ENCODE measurements around the gene DYNC2LI1.

The DYNC2LI1 gene

GRCh38 chr2:43819491-43820163, 45.8 kb downstream of the DYNC2LI1 start:
- FAIRE-seq: no peak

- FAIRE-seq: no peak
Measured at GRCh38 chr2:43822839-43823238, 49.0 kb downstream of the DYNC2LI1 start.

DNA sequence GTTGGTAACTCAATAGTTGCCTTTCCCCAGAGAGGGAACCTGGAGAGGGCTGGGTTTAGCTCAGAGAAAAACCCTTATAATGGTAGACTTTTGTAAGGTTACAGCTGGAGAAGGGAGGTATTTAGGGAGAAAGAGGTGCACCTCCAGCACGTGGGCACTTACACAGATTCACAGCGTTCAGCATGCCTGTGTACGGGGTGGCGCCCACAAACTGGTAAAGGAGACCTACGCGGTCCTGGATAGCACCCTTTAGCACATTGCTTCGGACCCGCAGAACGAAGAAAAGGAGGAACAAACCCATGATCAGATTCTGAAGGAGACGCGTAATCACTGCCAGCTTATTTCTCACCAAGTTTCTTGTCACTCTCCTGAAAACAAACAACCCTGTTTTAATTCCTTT, 49.9 kb downstream of the DYNC2LI1 start:
- FAIRE-seq: no peak

- no peak for FAIRE-seq
Measured at GRCh38 chr2:43824512-43824911, 50.7 kb downstream of the DYNC2LI1 start.

- no peak for FAIRE-seq
Measured at GRCh38 chr2:43824951-43825493, 51.2 kb downstream of the DYNC2LI1 start.

DNA sequence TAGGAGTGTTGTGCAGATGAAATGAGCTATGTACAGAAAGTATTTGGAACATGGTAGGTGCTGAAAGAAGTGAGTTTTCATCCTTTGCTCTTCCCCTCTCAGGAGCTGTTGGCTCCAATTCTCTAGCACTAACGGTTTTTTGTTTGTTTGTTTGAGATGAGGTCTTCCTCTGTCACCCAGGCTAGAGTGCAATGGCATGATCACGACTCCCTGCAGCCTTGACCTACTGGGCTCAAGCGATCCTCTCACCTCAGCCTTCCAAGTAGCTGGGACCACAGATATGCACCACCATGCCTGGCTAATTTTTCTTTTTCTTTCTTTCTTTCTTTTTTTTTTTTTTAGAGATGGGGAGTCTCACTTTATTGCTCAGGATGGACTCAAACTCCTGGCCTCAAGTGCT, 52.0 kb downstream of the DYNC2LI1 start:
- FAIRE-seq: no peak

DNA sequence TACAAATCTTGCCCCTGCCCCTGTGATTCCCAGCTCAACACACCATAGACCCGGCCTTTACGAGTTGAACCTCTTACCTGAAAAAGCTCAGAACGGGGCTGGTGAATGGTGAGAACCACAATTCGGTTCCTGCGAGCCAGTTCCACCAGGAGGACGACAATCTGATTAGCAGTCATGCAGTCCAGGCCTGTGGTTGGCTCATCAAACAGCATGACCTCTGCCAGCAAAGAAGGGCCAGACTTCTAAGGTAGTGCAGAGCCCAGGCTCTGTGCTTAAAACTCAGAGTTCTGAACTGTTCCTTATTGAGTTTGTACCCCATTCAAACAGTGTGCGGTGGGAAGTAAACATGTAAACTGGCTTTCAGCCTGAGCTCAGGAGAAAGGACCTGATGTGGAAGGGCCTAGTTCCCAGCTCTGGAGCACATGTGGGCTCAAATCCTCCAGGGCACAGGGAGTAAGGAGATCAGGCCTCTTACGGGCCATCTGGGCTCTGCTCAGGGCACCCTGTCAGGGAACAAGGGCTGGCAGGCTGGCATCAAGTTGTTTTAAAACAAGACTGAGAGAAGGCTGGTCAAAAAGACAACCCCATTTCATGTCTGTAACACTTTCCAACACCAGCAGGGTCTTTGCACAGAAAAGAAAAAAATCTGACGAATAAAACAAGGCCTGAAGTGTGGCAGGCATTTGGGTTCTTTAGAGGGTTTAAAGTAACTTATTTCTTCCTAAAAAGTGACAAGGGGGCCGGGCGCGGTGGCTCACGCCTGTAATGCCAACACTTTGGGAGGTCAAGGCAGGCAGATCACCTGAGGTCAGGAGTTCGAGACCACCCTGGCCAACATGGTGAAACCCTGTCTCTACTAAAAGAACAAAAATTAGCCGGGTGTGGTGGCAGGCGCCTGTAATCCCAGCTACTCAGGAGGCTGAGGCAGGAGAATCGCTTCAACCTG, 52.7 kb downstream of the DYNC2LI1 start:
- no peak for FAIRE-seq

GRCh38 chr2:43831543-43832294, 57.9 kb downstream of the DYNC2LI1 start:
- FAIRE-seq: no peak

- no peak for FAIRE-seq
Measured at GRCh38 chr2:43832457-43832856, 58.6 kb downstream of the DYNC2LI1 start.

- no peak for FAIRE-seq
Measured at GRCh38 chr2:43837033-43837432, 63.2 kb downstream of the DYNC2LI1 start.

GRCh38 chr2:43837831-43838559, 64.2 kb downstream of the DYNC2LI1 start:
- FAIRE-seq: no peak

DNA sequence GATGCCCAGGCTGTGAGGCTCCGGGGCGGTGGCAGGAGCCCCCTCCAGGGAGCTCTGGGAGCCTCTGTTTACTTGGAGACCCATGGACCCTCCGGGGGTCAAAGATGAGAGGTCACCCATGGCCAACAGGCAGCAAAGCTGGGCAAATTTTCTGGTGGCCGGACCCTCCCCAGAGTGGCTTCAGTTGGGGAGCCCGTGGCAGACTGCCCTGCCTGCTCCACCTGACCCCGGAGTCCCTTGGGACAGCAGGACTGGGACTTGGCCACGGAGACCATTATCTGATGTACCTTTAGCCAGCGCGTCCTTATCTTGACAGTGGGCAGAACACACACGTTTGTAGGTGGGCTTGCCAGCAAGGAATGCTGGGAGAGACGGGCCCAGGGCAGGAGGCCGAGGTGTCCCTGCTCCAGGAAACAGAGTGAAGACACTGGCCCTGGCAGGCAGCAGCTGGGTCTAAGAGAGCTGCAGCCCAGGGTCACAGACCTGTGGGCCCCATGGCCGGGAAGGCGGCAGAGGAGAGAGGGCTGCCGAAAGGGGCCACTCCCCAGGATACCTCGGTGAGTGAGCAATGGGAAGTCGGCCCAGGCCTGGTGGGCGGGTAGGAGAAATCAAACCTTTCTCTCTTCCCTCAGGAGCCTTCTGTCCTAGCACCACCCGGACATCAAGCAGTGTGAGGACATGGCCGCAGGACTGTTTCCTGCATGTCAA, 64.9 kb downstream of the DYNC2LI1 start, which contains the start of the genes ABCG5 and ABCG8:
Gene ABCG5, minus strand, starts transcription at position 280 of the 708 bp plus-strand sequence. Its CDS starts 160 bp downstream, at position 120.
Gene ABCG8, plus strand, starts transcription at position 412 of the 708 bp plus-strand sequence. Its CDS starts 83 bp downstream, at position 495.
- no peak for FAIRE-seq

DNA sequence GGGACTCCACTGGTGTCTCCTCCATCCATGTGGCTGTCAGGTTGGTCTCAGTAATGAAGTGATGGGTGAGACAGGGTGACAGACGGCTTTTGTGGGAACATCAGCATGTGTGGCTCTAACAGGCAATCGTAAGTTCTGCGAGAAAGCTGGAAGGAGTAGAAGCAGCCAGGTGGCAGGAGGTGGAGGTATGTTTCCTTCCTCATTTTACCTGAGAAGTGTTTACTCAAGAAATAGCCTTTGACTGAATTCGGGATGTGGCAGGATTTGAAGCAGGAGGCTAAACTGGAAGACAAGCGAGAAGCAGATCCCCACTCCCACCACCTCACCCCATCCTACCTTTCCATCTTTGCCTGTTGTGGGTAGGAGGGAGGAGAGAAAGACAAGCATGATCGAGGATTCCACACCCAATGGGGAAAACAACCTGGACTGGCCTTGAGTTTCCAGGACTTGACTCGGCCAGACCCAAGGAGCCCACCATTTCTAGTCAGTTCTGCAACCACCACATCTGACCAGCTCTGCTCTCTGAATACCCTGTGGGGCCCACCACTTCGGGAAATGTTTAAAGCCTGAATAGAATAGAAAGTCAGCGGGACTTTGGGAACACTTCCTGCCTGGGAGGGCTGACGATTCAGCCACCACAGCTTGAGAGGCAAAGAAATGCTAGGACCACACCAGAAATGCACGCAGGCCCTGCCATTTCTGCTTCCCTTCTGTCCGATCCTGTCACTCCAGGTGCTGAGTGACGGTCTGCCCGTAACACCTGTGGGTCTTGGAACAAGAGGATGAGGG, 66.1 kb downstream of the DYNC2LI1 start:
- FAIRE-seq: no peak

- FAIRE-seq: no peak
Measured at GRCh38 chr2:43840965-43841364, 67.1 kb downstream of the DYNC2LI1 start.

- FAIRE-seq: no peak
Measured at GRCh38 chr2:43841949-43842865, 68.4 kb downstream of the DYNC2LI1 start.

- no peak for FAIRE-seq
Measured at GRCh38 chr2:43842866-43843226, 69.0 kb downstream of the DYNC2LI1 start.

DNA sequence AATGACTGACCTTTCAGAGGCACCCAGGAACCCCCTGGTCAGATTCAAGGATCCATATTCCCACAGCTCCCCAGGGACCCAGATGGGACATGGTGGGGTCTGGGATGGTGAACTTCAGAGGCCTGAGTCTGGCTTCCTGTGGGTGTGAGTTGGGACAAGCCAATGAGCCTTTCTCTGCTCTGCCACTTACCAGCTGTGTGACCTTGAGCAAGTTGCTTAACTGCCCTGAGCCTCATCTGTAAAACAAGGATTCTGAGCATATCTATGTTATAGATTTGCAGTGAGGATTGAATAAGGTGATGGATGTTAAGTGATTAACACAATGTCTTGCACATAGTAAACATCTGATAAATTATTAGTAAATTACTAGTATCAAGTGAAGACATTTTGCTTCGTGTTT, 71.3 kb downstream of the DYNC2LI1 start:
- no peak for FAIRE-seq

DNA sequence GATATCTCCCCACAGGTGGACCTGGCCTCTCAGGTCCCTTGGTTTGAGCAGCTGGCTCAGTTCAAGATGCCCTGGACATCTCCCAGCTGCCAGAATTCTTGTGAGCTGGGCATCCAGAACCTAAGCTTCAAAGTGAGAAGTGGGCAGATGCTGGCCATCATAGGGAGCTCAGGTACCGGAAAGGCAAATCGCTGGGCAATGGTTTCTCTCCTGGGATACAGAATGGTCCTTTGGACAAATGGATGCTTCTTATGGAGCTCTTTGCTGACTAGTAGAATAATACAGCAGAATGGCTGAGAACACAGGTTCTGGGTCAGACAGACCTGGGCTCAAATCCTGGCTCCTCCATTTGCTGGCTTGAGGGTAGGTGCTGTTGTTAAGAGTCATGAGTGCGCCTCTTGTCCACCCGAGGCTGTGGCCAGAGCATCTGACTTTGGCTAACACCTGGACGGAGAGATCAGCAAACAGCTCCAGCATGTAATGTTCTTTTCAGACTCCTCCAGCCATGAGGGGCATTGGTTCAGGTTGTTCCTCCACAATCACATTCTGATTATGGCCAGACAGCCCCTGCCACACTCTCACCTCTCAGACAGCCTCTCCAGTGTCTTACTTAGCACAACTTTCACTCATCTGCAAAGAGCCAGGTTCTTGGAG, 72.4 kb downstream of the DYNC2LI1 start:
- FAIRE-seq: no peak

- no peak for FAIRE-seq
Measured at GRCh38 chr2:43848214-43848613, 74.4 kb downstream of the DYNC2LI1 start.

Data from G401.6 (cell line).